HEK293 (cell line): Measurements from ENCODE around the gene TBC1D16.
A peak's percentile ranks its signal among the peaks of the same experiment; 100 is the strongest.

ENCODE experiments used
- CTCF ChIA-PET: fragments of 350-600 bp; formaldehyde crosslinking; extraction: SDS; loops from one replicate; lab custom pipeline; 2021; ENCODE audit warnings: antibody characterized with exemption; lab: Yijun Ruan, JAX
- POLR2A ChIA-PET: fragments of 300-600 bp; formaldehyde crosslinking; extraction: SDS; loops from one replicate; lab custom pipeline; 2020; ENCODE audit warnings: antibody characterized with exemption, inconsistent platforms; lab: Yijun Ruan, JAX
- H3K27ac ChIP-seq: fragments of 200-500 bp; sonication (Bioruptor generic); 2 replicates; pipeline ENCODE4 v1.5.1; 2014; ENCODE audit warnings: low read depth, low read length, control low read depth, inconsistent platforms; ENCODE audit errors: extremely low read depth
- H3K36me3 ChIP-seq, 2 experiments: fragments of 200-500 bp in 1 of 2; sonication (Bioruptor generic) in 1 of 2; 1 replicate in 1 of 2; 2 replicates in 1 of 2; pipeline ENCODE4 v1.5.1; 2014 to 2017; ENCODE audit warnings: inconsistent platforms in 2 of 2, low read length in 2 of 2; ENCODE audit not compliant: control insufficient read depth in 2 of 2, insufficient read depth in 1 of 2
- H3K4me1 ChIP-seq: fragments of 200-500 bp; sonication (Bioruptor generic); 2 replicates; pipeline ENCODE4 v1.5.1; 2014; ENCODE audit warnings: mild to moderate bottlenecking, low read length, inconsistent platforms; ENCODE audit not compliant: control insufficient read depth, insufficient read depth
- H3K4me3 ChIP-seq: 2 replicates; pipeline ENCODE4 v1.5.1; 2011; ENCODE audit warnings: low read depth, mild to moderate bottlenecking, control low read depth, low read length, moderate library complexity
- H3K9me3 ChIP-seq: fragments of 200-500 bp; sonication (Bioruptor generic); 2 replicates; pipeline ENCODE4 v1.5.1; 2014; ENCODE audit warnings: low read depth, low read length, inconsistent platforms; ENCODE audit not compliant: control insufficient read depth, insufficient read depth
- BCL11A ChIP-seq: fragments of 450-650 bp; formaldehyde crosslinking; IDR thresholded peaks from 2 replicates; pipeline ENCODE4 v1.5.1; 2016; ENCODE audit warnings: low read depth, missing biosample characterization, missing genetic modification characterization
- CTCF ChIP-seq: fragments of 450-650 bp; formaldehyde crosslinking; IDR thresholded peaks from 2 replicates; pipeline ENCODE4 v1.5.1; 2016; ENCODE audit warnings: missing biosample characterization, missing genetic modification characterization
- HOXA7 ChIP-seq: sonication (generic); formaldehyde crosslinking; IDR thresholded peaks from 2 replicates; pipeline ENCODE4 v1.8.1; 2022; ENCODE audit warnings: missing genetic modification reagents, borderline replicate concordance
- KLF17 ChIP-seq: fragments of 450-650 bp; formaldehyde crosslinking; IDR thresholded peaks from 2 replicates; pipeline ENCODE4 v1.5.1; 2016; ENCODE audit warnings: missing biosample characterization, missing genetic modification characterization
- KLF8 ChIP-seq: fragments of 450-650 bp; formaldehyde crosslinking; IDR thresholded peaks from 2 replicates; pipeline ENCODE4 v1.5.1; 2016; ENCODE audit warnings: missing biosample characterization, missing genetic modification characterization
- KLF9 ChIP-seq: fragments of 450-650 bp; formaldehyde crosslinking; IDR thresholded peaks from 2 replicates; pipeline ENCODE4 v1.5.1; 2016; ENCODE audit warnings: missing biosample characterization, missing genetic modification characterization, low read depth
- OSR2 ChIP-seq: fragments of 450-650 bp; formaldehyde crosslinking; IDR thresholded peaks from 2 replicates; pipeline ENCODE4 v1.5.1; 2016; ENCODE audit warnings: missing biosample characterization, missing genetic modification characterization
- PATZ1 ChIP-seq: fragments of 450-650 bp; formaldehyde crosslinking; IDR thresholded peaks from 2 replicates; pipeline ENCODE4 v1.5.1; 2016; ENCODE audit warnings: missing biosample characterization, missing genetic modification characterization
- PRDM2 ChIP-seq: fragments of 450-650 bp; formaldehyde crosslinking; IDR thresholded peaks from 2 replicates; pipeline ENCODE4 v1.5.1; 2016; ENCODE audit warnings: missing biosample characterization, missing genetic modification characterization, borderline replicate concordance
- SP2 ChIP-seq: fragments of 450-650 bp; formaldehyde crosslinking; IDR thresholded peaks from 2 replicates; pipeline ENCODE4 v1.5.1; 2016; ENCODE audit warnings: missing biosample characterization, missing genetic modification characterization
- ZBTB48 ChIP-seq: fragments of 450-650 bp; formaldehyde crosslinking; IDR thresholded peaks from 2 replicates; pipeline ENCODE4 v1.5.1; 2016; ENCODE audit warnings: missing biosample characterization, missing genetic modification characterization
- ZEB2 ChIP-seq: fragments of 450-650 bp; formaldehyde crosslinking; IDR thresholded peaks from 2 replicates; pipeline ENCODE4 v1.5.1; 2016; ENCODE audit warnings: missing biosample characterization, missing genetic modification characterization
- ZNF174 ChIP-seq: fragments of 450-650 bp; formaldehyde crosslinking; IDR thresholded peaks from 2 replicates; pipeline ENCODE4 v1.5.0; 2017; ENCODE audit warnings: missing biosample characterization, mild to moderate bottlenecking, missing genetic modification characterization
- ZNF184 ChIP-seq: fragments of 450-650 bp; IDR thresholded peaks from 2 replicates; pipeline ENCODE4 v1.5.1; 2018; ENCODE audit warnings: missing biosample characterization, mild to moderate bottlenecking, missing genetic modification characterization
- ZNF362 ChIP-seq: fragments of 450-650 bp; formaldehyde crosslinking; IDR thresholded peaks from 2 replicates; pipeline ENCODE4 v1.5.1; 2016; ENCODE audit warnings: missing biosample characterization, missing genetic modification characterization
- ZNF366 ChIP-seq: fragments of 450-650 bp; formaldehyde crosslinking; conservative IDR thresholded peaks from 2 replicates; pipeline ENCODE4 v1.5.1; 2016; ENCODE audit warnings: missing biosample characterization, missing genetic modification characterization
- ZNF530 ChIP-seq: fragments of 450-650 bp; formaldehyde crosslinking; IDR thresholded peaks from 2 replicates; pipeline ENCODE4 v1.5.1; 2016; ENCODE audit warnings: low read depth, missing biosample characterization, missing genetic modification characterization
- ZNF621 ChIP-seq: fragments of 450-650 bp; formaldehyde crosslinking; IDR thresholded peaks from 2 replicates; pipeline ENCODE4 v1.5.1; 2017; ENCODE audit warnings: missing biosample characterization, missing genetic modification characterization
- ZNF629 ChIP-seq: fragments of 450-650 bp; formaldehyde crosslinking; IDR thresholded peaks from 2 replicates; pipeline ENCODE4 v1.5.1; 2017; ENCODE audit warnings: missing biosample characterization, missing genetic modification characterization
- ZNF704 ChIP-seq: fragments of 450-650 bp; formaldehyde crosslinking; IDR thresholded peaks from 2 replicates; pipeline ENCODE4 v1.5.1; 2016; ENCODE audit warnings: missing biosample characterization, missing genetic modification characterization
- ZNF777 ChIP-seq: fragments of 450-650 bp; formaldehyde crosslinking; IDR thresholded peaks from 2 replicates; pipeline ENCODE4 v1.5.1; 2017; ENCODE audit warnings: missing biosample characterization, missing genetic modification characterization, borderline replicate concordance
- ZNF785 ChIP-seq: fragments of 450-650 bp; formaldehyde crosslinking; IDR thresholded peaks from 2 replicates; pipeline ENCODE4 v1.5.1; 2016; ENCODE audit warnings: missing biosample characterization, missing genetic modification characterization

The TBC1D16 gene

GRCh38 chr17:80036715-80037477 lies 1.2 kb upstream of the TBC1D16 start (continued):
- TF ChIP-seq ZNF362 (tag by site-specific recombination) (no peak), KLF8 (tag by site-specific recombination) (peak; percentile 60), KLF17 (0 out of 2 replicates have a peak, but pooled peaks have one; percentile 38), ZNF785 (tag by site-specific recombination) (peak; percentile 48; the same call in 1 of the 2 replicates), BCL11A (0 out of 2 replicates have a peak, but pooled peaks have one; percentile 70), ZNF366 (tag by site-specific recombination) (peak; percentile 67), ZEB2 (tag by site-specific recombination) (peak; percentile 83), PRDM2 (tag by site-specific recombination) (peak; percentile 45; the same call in 1 of the 2 replicates), ZNF174 (no peak), ZNF621 (no peak)

GRCh38 chr17:80035937-80036714 lies 454 bp upstream of the TBC1D16 start, which contains the start of gene CCDC40:
Gene CCDC40 (plus strand): TSS chr17:80036642. CDS start chr17:80036663, 21 bp downstream.
- Histone ChIP-seq H3K9me3 (no peaks in the 10 kb centered on the region), H3K36me3 (peaks cover 0 to 11% of the 10 kb centered on the region in 2 experiments; a peak in 2 of 3 replicates), H3K27ac (peak within 1 kb of the TSS; percentile 72; the same call in 1 of the 2 replicates), H3K4me3 (peak within 1 kb of the TSS; percentile 70), H3K4me1 (no peaks in the 10 kb centered on the region)
- POLR2A ChIA-PET, result no interaction called here
- CTCF ChIA-PET, result no interaction called here
- TF ChIP-seq ZNF777 (no peak), HOXA7 (no peak), ZBTB48 (tag by site-specific recombination) (peak; percentile 62; the same call in 1 of the 2 replicates), ZNF704 (tag by site-specific recombination) (no peak), PATZ1 (tag by site-specific recombination) (peak; percentile 8; the same call in 1 of the 2 replicates), ZNF184 (tag by site-specific recombination) (0 out of 2 replicates have a peak, but pooled peaks have one; percentile 40), ZNF629 (tag by site-specific recombination) (no peak), KLF9 (peak; percentile 58), CTCF (peak; percentile 45; the same call in 1 of the 2 replicates), SP2 (tag by site-specific recombination) (peak; percentile 44), OSR2 (tag by site-specific recombination) (no peak), ZNF530 (no peak)
